GM12864 (cell line): ENCODE measurements around the gene COQ10A.

Source experiments
- DNase-seq: peaks from one replicate; pipeline ENCODE4 v3.0.0-alpha.2; 2011; ENCODE audit warnings: low read depth
- H3K4me3 ChIP-seq: 2 replicates; pipeline ENCODE4 v1.5.1; 2011; ENCODE audit warnings: mild to moderate bottlenecking, low read depth, low read length, control low read depth
- CTCF ChIP-seq: IDR thresholded peaks from 2 replicates; pipeline ENCODE4 v1.5.1; 2011; ENCODE audit warnings: low read depth, mild to moderate bottlenecking, moderate library complexity, low read length, control low read depth, inconsistent platforms; ENCODE audit errors: missing control alignments

Gene COQ10A

GRCh38 chr12:56311003-56311402 is 44.3 kb downstream of the COQ10A start:
- H3K4me3 ChIP-seq = no peak overlapping the region
- no peak for TF ChIP-seq CTCF
- DNase-seq = no peak

- no peak for DNase-seq
- TF ChIP-seq CTCF = no peak
Observed at GRCh38 chr12:56315249-56315621, 48.5 kb downstream of the COQ10A start.

GRCh38 chr12:56315622-56316473 is 49.1 kb downstream of the COQ10A start, which contains the start of gene CNPY2:
Gene CNPY2 (minus strand): TSS chr12:56315988. CDS start chr12:56315217, 771 bp downstream.
- peak; percentile 96 for DNase-seq
- peak within 1 kb of the TSS; percentile 85 for H3K4me3 ChIP-seq
- peak; percentile 22 for TF ChIP-seq CTCF

More at GRCh38 chr12:56315249-56315621, 48.5 kb downstream of the COQ10A start:
- H3K4me3 ChIP-seq = peak overlapping the region; percentile 85

- no peak for DNase-seq
- H3K4me3 ChIP-seq = no peak overlapping the region
- no peak for TF ChIP-seq CTCF
Observed at GRCh38 chr12:56317675-56318074, 50.9 kb downstream of the COQ10A start.
